GM19193 (cell line): ENCODE measurements around the gene NFYA.

Experiments
- POLR2A ChIP-seq: IDR thresholded peaks from 4 replicates; pipeline ENCODE4 v1.6.1; 2011; ENCODE audit not compliant: insufficient read depth, insufficient read length; ENCODE audit errors: extremely low read depth

The NFYA gene

GRCh38 chr6:41040101-41040939 lies 32.5 kb upstream of the NFYA start:
- no peak for TF ChIP-seq POLR2A

GRCh38 chr6:41040940-41041536 lies 31.7 kb upstream of the NFYA start:
- no peak for TF ChIP-seq POLR2A

GRCh38 chr6:41042226-41043055 lies 30.3 kb upstream of the NFYA start, which contains the start of gene TSPO2:
Gene TSPO2 (plus strand): TSS chr6:41042467. CDS start chr6:41042986, 519 bp downstream.
- no peak for TF ChIP-seq POLR2A

GRCh38 chr6:41043151-41043550 lies 29.6 kb upstream of the NFYA start:
- no peak for TF ChIP-seq POLR2A

- no peak for TF ChIP-seq POLR2A
Observed at GRCh38 chr6:41045664-41046063, 27.1 kb upstream of the NFYA start.

GRCh38 chr6:41046084-41046483 lies 26.7 kb upstream of the NFYA start:
- TF ChIP-seq POLR2A, result no peak

- TF ChIP-seq POLR2A, result no peak
Observed at GRCh38 chr6:41047306-41047705, 25.5 kb upstream of the NFYA start.

- TF ChIP-seq POLR2A, result no peak
Observed at GRCh38 chr6:41047745-41048732, 24.7 kb upstream of the NFYA start.

- TF ChIP-seq POLR2A, result no peak
Observed at GRCh38 chr6:41049521-41049920, 23.3 kb upstream of the NFYA start.

GRCh38 chr6:41049955-41050354 lies 22.8 kb upstream of the NFYA start:
- TF ChIP-seq POLR2A, result no peak

- no peak for TF ChIP-seq POLR2A
Observed at GRCh38 chr6:41050536-41050935, 22.2 kb upstream of the NFYA start.

GRCh38 chr6:41051873-41052272 lies 20.9 kb upstream of the NFYA start:
- no peak for TF ChIP-seq POLR2A

GRCh38 chr6:41053041-41053440 lies 19.7 kb upstream of the NFYA start, which contains the start of gene APOBEC2:
Gene APOBEC2 (plus strand): TSS chr6:41053202. CDS start chr6:41053348, 146 bp downstream.
- no peak for TF ChIP-seq POLR2A

- TF ChIP-seq POLR2A, result no peak
Observed at GRCh38 chr6:41054511-41054910, 18.3 kb upstream of the NFYA start.
